SKM-1 (cell line): Measurements from ENCODE around the gene ATXN7L3.
"Not testable (repeated sequence)": the region's sequence is repeated elsewhere in the genome, so short reads cannot be mapped to it uniquely, and the experiment has no call there.

Source experiments
- DNase-seq: peaks from one replicate; lab custom pipeline; 2025; ENCODE audit not compliant: unreplicated experiment; lab: John Stamatoyannopoulos, UW

Gene ATXN7L3, protein sequence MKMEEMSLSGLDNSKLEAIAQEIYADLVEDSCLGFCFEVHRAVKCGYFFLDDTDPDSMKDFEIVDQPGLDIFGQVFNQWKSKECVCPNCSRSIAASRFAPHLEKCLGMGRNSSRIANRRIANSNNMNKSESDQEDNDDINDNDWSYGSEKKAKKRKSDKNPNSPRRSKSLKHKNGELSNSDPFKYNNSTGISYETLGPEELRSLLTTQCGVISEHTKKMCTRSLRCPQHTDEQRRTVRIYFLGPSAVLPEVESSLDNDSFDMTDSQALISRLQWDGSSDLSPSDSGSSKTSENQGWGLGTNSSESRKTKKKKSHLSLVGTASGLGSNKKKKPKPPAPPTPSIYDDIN

DNA sequence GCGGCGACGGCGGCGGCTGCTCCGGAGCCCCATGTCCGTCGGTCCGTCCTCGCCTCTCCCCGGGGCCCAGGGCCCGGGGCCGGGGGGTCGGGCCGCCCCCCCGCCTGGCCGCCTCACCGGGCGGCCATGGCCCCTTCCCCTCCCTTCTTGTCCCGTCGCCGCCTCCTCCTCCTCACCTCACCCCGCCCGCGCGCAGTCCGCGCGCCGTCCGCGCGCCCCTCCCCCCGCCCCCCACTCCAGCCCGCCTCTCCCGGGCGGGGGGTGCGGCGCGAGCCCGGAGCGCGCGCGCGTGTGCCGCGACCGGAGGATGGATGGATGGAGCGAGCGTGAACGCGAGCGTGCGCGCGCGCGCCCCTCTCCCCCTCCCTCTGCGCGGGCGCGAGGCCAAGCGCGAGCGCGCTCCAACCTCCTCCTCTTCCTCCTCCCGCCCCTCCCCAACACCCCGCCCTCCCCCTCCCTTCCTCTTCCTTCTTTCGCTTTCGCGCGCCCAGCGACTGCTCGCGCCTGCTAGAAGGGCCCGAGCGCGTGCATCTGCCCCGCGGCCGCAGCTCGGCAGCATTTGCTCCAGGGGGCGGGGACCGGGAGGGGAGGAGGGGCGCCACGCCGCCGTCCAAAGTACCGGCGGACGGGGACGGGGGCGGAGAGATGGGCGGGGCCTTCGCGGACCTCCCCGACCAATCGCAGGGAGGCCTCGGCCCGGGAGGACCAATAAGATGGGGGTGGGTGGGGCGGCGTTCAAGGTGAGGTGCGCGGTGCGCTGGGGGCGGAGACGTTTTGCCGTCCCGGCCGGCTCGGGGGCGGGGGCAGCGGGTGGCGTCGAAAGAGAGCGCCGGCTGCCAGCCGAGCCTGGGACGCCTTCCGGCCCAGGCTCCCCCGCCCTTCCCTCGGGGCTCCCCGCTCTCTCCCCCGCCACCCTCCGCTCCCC, at the start of gene ATXN7L3:
TSS of gene ATXN7L3 (minus strand) at position 332 of the 925 bp plus-strand sequence. CDS start 1,814 bp downstream, outside the sequence.
- DNase-seq, result peak; percentile 92

DNA sequence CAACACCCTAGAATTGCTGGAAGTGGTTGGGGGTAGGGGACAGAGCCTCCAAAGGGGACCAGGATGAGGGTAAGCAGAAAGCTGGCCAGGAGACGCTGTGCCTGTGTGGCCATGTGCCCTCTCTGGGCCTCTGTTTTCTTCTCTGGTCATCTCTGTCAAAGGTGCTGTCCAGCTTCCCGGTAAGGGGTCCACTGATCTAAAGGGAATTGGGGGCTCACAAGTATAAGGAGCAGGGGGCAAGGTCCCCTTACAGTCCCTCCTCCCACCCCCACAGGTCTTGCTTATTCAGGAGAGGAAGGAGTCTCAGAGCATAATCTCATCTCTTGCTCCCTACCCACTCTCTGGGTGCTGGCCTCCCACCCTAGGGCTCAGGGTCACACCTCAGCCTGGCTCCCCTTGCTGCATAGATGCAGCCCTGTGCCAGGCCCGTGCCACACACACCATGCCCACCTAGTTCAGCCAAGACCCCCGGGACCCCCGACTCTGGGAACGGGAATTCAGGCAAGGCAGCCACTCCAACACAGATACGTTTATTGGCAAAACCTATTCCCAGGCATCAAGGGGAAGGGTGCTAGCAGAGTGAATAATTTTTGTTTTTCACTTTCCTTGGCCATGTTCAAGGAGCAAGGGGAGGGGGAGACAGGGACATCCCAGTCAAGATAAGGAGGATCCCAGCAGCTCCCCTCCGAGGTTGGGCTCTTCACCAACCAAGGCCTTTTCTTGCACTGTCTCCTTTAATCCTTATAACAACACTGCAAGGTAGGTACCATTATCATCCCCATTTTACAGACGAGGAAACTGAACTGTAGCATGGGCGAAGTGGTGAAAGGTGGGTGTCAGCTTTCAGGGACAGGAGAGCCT, 48.4 kb upstream of the ATXN7L3 start:
- no peak for DNase-seq

DNA sequence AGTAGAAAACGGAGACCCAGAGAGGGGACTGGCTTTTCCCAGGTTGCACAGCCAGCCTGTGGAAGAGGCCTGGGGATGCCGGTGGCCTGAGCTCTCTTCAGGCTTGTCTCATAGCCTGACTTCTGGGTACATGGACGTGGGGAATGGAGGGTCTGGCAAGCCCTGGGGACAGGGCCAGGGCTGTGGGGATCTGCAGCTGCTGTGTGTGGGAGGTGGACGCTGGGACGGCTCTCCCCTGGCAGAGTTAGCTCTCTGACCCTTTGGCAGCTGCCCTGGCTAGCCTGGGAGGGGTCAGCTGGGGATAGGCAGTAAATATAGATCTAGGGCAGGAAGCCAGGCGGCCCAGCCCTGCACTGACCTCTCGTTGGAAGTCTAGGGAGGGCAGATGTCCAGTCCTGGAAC, 47.8 kb upstream of the ATXN7L3 start:
- no peak for DNase-seq

DNA sequence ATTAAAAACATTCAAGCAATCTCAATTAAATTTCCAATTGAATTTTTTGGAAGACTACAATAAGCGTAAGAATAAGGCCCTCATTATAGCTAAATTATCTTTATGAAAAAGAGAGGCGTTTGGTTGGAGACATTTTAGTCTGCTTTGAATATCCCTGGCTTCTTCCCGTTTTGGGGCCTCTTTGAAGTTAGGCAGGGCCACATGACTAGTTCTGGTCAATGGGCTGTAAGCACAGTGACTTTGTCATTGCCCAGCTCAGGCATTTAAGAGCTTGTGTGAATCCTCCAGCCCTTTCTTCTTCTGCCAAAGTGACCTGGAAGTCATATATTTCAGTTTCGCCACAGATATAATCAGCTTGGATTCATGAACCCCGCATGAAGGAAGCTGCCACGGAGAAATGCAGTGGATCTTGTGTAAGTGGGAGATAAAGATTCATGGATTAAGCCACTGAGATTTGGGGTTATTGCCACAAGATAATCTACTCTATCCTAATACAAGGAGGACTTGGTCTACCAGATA, 41.5 kb upstream of the ATXN7L3 start:
- no peak for DNase-seq

DNA sequence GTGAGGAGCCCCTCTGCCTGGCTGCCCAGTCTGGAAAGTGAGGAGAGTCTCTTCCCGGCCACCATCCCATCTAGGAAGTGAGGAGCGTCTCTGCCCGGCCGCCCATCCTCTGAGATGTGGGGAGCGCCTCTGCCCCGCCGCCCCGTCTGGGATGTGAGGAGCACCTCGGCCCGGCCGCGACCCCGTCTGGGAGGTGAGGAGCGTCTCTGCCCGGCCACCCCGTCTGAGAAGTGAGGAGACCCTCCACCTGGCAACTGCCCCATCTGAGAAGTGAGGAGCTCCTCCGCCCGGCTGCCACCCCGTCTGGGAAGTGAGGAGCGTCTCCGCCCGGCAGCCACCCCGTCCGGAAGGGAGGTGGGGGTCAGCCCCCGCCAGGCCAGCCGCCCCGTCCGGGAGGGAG, 38.2 kb upstream of the ATXN7L3 start:
- DNase-seq, result not testable (repeated sequence)

DNA sequence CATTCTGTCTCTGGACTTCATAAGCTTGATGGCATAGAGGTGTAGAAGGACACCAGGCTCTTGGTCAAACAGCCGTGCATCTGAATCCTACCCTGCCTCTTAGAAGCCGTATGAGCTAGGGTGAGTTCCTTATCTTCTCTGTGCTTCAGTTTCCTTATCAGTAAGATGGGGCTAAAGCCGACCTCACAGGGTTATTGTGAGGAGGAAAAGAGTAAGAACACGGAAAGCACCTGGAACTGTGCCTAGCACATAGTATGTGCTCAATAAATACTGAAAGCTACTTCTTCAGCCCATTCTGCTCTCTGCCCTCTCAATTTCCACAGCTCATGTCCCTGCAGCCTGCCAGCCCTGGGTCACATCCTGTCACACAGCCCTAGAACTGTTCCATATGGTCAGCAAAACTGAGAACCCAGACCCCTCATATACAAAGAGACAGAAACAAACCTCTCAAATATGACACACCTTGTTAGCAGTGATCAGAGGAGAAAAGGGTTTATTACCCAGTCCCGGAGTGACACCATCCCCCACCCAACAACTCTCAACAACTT, 36.8 kb upstream of the ATXN7L3 start:
- DNase-seq, result no peak

DNA sequence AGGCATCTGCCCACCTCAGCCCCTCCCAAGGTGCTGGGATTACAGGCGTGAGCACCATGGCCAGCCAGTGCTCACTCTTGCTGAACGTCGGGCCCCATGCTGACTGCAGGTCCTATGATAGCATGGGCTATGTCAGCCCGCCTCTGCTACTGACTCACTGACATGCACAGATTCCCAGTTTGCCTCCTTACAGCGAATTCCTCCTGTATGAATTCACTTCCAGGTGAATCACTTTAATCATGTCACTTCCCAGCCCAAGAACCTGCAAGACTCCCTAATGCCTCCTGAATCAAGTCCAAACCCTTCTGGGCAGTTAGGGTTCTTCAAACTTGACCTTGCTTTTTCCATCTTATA, 35.9 kb upstream of the ATXN7L3 start:
- no peak for DNase-seq

DNA sequence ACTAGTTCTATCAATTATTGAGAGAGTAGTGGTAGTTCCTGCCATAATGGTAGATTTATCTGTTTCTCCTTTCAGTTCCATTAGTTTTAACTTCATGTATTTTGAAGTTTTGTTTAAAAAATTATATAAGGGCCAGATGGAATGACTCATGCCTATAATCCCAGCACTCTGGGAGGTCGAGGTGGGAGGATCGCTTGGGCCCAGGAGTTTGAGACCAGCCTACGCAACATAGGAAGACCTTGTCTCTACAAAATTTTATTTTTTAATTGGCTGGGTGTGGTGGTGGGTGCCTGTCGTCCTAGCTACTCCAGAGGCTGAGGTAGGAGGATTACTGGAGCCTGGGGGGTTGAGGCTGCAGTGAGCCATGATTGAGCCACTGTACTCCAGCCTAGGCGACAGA, 33.9 kb upstream of the ATXN7L3 start:
- DNase-seq, result no peak

DNA sequence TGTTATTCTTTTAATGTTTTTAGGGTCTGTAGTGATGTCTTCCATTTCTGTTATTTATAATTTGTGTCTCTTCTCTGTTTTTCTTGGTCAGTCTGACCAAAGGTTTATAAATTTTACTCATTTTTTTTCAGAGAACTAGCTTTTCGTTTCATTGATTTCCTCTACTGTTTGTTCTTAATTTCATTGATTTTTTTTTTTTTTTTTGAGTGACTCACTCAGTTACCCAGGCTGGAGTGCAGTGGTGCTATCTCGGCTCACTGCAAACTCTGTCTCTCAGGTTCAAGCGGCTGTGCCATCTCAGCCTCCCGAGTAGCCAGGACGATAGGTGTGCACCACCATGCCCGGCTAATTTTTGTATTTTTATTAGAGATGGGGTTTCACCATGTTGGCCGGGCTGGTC, 32.4 kb upstream of the ATXN7L3 start:
- DNase-seq, result no peak

DNA sequence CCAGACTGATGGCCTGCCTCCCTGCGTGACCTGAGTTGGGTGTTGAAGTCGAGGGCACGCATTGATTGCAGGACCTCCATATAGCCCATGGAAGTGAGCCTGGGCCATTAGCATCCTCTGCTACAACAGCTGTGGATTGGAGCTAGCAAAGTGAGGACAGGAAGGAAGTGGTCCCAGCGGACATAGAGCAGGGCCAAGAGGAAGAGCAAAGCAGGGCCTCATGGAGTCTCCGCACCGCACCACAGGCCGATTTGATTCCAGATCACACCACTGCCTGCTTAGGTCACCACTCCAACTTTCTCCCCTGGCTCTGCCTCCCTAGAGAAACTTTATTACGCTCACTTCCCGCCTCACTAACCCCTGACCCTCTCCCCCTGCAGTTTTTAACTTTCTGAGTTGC, 30.5 kb upstream of the ATXN7L3 start:
- no peak for DNase-seq

DNA sequence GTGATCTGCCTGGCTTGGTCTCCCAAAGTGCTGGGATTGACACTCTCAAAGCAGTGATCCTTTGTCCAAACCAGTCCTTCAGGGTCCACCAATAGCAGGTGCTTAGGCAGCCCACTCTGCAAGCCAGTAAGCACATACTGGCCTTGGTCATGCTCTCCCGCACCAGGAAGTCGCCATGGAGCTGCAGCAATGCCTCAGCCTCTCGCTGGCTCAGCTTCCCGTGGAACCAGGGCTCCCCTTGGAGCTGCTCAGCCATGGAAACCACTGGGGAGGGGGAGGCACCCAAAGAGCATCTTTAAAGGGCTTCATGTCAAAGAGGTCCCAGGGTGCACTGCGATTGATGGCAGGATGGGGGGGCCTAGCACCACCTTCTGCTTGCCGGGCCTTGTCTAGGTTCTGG, 29.4 kb upstream of the ATXN7L3 start:
- no peak for DNase-seq

DNA sequence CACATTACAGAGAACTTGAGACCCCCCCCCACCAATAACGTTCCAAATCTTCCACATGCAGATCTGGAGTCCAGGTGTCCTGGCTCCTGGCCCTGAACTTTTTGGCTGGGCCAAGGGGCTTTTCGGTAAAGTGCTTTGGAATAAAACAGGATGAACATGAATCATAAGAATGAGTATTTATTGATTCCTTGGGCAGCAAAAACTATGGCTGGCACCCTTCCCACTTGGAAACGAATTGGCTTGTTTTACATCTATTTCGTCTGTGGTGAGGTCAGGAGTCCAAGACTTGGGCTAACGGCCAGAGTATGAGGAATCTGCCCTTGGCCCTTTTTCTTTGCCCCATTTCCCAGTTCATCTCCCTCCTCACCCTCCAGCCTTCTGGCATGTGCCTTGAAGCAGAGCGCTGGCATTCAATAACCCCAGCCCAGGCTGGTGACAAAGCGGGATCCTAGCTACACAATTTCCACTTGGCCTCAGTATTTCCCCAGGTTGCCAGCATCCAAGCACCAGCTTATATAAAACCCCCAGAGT, 23.9 kb upstream of the ATXN7L3 start:
- no peak for DNase-seq

DNA sequence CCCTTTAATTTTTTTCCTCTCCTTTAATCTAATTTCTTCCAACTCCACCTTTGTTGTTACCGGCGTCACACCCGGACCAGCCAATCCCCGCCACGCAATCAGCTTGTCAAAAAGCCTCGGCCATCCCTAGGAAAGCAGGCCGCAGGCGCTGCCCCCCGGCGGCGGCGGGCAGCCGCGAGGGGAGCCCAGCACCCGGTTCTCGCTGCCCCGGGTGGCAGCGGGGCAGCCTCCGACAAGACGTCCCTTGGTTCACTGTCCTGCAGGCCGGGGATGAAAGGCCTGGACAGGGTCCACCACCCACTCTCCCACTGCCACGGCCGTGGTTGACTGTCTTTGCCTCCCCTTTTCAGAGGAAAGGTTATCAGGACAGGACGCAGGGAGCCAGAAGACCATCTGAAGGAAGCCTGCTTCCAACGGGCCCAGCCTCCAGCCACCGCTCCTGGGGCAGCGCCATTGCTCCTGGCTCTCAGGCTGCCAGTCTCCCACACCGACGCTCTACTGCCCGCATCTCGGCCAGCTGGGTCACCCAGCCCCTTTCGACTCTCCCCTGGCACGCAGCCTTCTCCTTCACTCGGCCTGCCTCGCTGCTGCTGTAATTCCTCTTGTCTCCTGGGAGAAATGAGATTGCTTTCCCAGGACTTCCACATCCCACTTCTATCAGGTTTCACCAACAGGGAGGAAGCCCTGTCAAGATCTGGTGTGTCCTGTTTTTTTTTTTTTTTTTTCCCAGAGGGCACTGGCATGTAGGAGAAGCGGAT, 22.6 kb upstream of the ATXN7L3 start:
- DNase-seq, result no peak

DNA sequence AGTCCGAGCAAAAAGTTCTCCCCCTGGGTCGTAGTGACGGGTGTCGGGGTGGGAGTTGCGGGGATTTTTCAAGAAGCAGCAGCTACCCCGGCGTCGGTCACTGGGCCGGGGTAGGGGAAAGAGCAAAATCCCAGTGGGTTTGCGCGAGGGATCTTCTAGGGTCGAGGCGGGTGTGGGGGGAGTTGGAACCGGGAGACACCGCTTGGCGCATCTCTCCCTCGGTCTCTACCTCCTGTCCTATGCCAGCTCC, 22.1 kb upstream of the ATXN7L3 start:
- DNase-seq, result no peak

DNA sequence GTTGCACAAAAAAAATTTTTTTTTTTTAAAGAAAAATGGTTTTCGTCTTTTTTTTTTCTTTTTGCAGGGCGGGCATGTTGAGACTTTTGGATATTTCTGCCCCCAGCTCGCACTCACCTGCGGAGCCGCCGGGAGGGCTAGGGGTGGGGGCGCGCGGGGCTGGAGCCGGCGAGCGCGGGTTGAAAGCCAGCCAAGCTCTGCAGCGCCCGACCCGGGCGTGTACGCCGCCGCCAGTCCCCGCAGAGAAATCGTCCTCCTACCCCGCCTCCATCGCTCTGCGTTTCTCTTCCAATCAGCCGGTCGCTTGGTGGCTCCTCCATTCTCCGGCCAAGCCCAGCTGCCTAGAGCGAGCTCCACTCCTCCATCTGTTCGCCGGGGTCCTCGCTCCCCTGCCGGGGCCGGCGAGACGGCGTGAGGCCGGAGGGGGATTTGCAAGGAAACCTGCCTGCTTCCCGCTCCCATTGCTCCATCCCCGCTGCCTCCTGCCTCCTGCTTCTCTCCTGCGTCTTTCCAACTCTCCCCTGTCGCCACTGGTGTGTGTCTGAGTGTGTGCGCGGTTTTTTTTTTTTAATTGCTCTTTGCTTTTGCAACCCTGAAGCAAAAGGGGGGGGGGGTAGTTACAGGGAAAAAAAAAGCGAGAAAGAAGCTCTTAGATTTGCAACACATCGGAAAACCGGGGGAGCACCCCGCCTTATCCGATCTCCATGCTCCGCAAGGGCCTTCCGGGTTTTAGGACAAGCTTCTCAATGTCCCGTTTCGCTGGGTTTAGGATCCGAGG, 21.6 kb upstream of the ATXN7L3 start:
- peak; percentile 53 for DNase-seq

DNA sequence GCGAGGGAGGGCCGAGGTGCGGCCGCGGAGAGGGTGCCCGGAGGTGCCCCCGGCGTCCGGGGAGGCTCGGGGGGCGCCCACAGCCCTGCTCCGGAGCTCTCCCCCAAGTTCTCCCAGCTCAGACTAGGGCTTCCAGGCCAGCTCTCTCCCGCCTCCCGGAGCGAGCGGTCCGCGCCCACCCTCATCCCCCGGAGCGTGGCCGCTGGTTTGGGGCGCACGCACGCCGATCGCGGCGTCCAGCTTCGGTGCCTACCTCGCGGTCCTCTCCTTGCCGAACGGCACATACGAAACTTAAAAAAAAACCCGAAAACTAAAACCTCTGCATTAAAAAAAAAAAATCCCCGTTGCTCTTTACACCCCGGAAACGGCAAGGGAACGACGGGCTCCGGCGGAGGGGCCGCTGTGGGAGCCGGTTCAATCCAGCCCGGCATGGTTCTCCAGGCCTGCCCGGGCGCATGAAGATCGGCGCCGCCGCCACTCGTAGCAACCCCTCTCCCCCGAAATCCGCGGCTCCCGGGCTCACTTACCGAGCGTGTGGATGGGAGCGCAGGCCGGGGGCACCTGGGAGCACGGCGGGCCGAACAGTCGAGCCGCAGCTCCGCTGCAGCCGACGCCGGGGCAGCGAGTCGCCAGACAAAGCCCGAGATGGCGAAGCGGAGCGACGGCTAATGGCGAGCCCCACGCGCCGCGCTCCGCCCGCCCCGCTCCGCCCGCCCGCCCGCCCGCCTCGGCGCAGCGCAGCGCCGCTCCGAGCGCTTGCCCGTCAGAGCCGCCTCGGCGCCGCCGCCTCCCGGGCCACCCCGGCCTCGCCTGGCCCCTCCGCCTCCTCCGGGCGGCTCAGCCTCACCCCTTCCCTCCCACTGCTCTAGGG, 20.8 kb upstream of the ATXN7L3 start:
- no peak for DNase-seq

DNA sequence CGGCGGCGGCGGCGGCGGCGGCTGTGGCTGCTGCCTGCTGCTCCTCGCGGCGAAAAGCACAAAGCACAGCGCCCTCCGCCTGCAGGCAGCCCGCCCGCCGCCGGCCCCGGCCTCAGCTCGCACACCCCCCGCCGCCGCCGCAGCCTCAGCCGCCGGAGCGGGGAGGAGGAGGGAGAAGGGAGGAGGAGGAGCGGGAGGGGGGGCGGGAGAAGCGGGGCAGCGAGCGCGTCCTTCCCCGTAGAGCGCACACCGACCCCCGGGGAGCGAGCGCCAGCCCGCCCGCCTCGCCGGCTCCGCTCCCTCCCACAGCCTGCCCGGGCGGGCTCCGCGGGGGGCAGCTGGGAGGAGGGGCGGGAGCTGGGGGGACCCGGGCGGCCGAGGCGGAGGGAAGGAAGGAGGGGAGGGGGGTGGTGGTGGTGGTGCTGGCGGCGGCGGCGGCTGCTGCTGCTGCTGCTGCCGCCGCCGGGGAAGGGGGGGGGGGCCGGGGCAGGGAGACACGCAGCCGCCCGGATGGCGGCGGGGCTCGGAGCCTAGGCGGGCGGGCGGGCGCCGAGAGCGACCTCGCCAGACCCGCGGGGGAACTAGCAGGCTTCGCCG, 20.0 kb upstream of the ATXN7L3 start, which contains the start of gene UBTF:
TSS of gene UBTF (minus strand) at position 60 of the 597 bp plus-strand sequence. CDS start 1,446 bp downstream, outside the sequence.
- no peak for DNase-seq

DNA sequence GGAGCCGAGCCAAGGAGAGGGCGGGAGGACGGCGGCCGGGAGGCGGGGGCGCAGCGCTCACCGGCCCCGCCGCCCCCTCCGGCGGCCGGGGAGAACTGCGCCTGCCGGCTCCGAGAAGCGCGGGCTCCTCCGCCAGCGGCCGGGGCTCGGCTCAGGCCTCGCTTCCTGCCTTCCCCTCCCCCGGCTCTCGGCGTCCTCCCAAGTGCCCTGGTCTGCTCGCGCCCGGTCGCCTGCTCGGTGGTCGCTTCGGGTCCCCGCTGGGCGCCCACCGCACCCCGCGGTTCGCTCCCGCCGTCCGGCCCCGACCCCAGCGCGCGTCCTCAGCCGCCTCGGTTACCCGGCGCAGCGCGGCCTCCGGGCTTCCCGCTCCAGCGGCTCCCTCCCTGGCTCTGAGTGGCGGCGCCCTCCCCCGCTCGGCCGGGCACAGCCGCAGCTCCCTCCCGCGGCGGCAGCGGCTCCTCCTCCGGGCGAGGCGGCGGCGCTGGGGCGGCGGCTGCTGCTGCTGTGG, 19.5 kb upstream of the ATXN7L3 start:
- DNase-seq, result peak; percentile 30
